HG03469 (cell line): ENCODE measurements around the gene FGD2.
"Not testable (repeated sequence)": the region's sequence is repeated elsewhere in the genome, so short reads cannot be mapped to it uniquely, and the experiment has no call there.

ENCODE experiments used
- ATAC-seq: cut with Tn5 transposase; IDR thresholded peaks from one replicate; pipeline ENCODE4 v1.9.1; 2021; ENCODE audit warnings: mild to moderate bottlenecking, moderate library complexity, moderate number of reproducible peaks; ENCODE audit not compliant: unreplicated experiment

The FGD2 gene

GRCh38 chr6:37038292-37039198 is 33.1 kb downstream of the FGD2 start:
- no peak for ATAC-seq

- ATAC-seq: no peak
Observed at GRCh38 chr6:37039958-37040357, 34.5 kb downstream of the FGD2 start.

DNA sequence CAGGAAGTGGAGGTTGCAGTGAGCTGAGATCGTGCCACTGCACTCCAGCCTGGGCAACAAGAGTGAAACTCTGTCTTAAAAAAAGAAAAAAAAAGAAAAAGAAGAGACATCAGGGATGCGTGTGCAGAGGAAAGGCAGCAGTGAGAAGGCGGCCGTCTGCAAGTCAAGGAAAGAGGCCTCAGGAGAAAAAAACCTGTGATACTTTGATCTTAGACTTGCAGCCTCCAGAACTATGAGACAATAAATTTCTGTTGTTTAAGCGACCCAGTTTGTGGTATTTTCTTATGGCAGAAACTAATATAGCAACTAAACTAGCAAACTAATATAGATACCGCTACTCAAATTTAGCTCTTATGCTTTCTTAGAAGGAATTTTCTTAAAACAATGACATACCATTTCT is 36.1 kb downstream of the FGD2 start:
- no peak for ATAC-seq

DNA sequence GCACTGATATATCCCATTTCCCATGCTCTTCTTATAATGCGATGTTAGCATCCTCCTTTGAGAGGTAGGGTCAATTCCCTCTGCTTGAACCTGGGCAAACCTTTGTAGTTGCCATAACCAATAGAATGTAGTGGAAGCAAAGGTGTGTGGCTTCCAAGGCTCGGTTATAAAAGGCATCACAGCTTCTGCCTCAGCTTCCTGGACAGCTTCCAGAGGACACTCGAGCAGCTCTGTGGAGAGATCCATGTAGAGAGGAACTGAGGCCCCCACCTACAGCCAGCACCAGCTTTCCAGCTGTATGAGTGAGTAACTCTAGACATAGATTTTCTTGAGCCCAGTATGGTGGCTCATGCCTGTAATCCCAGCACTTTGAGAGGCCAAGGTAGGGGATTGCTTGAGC is 36.7 kb downstream of the FGD2 start:
- ATAC-seq: no peak

DNA sequence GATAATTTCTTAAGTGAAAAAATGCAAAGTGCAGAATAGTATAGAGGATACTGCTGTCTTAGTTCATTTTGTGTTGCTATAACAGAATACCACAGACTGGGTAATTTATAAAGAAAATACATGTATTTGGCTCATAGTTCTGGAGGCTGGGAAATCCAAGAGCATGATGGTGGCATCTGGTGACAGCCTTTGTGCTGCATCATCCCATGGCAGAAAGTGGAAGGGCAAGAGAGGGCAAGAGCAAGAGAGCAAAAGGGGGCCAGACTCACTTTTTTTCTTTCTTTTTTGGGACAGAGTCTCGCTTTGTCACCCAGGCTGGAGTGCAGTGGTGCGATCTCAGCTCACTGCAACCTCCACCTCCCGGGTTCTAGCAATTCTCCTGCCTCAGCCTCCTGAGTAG is 37.6 kb downstream of the FGD2 start:
- not testable (repeated sequence) for ATAC-seq

DNA sequence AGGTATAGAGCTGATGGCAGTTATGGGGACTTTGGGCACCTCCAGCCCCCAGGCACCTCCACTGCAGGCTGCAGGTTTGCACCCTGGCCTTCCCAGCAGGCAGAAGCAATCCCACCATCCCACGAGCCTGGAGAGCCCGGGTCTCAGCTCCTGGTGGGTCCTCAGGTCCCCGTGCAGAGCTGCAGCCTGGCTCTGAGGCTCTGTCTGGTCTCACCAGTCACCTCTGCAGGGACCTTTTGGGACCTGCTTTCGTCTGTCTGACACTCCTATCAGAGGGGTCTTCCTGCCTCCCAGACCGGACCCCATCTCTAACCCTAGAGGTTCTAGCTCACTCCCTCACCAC is 41.9 kb downstream of the FGD2 start:
- no peak for ATAC-seq

DNA sequence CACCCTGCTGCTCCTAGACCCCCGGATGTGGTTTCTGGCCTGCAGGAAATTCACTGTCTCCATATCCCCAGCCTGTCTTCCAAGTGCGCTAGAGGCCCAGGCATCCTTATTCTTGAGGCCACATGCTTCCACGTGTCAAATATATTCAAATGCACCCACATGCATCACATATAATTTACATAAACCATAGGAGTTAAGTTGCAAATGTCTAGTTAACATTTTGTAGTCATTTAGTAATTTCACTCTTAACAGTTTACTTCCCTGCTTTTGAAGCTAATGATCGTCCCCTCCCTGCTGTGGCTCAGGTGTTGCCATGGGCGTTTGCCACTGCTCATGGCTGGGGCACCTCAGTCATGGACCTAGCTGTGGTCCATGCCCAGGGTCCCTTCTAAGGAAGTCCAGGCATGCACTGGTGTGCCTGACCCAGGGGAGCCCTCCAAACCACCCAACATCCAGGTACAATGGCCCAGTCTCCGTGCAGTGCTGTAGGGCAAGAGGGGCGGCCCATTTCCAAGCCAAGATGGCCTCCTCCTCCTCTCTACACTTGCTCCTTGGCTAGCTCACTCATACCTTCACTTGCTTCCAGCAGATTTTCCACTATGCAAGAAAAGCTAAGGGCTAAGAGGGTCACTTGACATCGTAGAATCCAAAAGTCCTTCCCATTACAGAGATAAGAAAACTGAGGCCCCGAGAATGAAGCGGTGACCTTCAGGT is 42.4 kb downstream of the FGD2 start:
- no peak for ATAC-seq

GRCh38 chr6:37048403-37048850 is 43.0 kb downstream of the FGD2 start:
- ATAC-seq: no peak

DNA sequence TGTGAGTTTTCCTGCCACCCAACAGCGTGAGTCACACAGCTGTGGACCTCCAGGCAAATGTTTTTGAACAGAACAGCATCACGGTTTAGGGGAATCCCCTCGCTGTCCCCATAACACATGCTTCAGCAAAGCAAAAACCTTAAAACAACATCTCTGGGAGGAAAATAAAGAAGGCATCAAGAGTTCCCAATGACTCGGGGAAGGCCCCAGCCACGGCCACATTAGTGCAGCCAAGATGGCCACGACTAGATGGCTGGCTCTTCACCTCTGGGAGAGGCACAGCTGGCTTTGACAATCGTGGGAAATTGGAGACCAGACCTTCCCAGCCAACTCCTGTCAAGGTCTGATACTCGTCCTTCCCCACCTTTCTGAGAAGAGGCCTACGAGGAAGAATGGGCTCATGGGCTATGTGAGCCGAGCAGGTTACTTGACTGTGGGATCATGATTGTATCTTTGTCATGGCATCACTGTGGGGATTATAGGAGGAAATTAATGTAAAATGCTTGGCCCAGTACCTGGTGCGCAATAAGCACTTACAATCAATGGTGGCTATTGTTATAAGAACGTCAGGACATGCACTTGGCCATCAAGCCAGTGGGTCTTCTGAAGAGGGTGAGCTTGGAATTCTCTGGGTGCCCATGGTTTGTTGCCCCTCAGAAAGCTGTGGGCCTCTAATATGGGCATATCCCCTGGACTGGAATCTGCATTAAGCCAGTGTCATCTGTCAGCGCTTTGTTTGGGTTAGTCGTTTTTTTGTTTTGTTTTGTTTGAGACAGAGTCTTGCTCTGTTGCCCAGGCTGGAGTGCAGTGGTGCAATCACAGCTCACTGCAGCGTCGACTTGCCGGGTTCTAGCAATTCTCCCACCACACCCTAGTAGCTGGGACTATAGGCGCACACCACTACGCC is 43.6 kb downstream of the FGD2 start:
- ATAC-seq: no peak

DNA sequence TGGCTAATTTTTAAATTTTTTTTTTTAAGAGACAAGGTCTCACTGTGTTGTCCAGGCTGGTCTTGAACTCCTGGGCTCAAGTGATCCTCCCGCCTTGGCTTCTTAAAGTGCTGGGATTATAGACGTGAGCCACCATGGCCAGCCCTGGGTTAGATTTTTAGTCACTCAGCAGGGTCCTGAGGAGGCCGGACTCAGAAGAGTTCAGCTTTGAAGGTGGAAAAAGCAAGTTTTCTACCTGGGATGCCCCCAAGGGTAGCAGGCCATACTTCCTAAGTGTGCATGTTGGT is 44.2 kb downstream of the FGD2 start:
- no peak for ATAC-seq

GRCh38 chr6:37050045-37050853 is 44.8 kb downstream of the FGD2 start:
- no peak for ATAC-seq

GRCh38 chr6:37050854-37051137 is 45.3 kb downstream of the FGD2 start:
- no peak for ATAC-seq

DNA sequence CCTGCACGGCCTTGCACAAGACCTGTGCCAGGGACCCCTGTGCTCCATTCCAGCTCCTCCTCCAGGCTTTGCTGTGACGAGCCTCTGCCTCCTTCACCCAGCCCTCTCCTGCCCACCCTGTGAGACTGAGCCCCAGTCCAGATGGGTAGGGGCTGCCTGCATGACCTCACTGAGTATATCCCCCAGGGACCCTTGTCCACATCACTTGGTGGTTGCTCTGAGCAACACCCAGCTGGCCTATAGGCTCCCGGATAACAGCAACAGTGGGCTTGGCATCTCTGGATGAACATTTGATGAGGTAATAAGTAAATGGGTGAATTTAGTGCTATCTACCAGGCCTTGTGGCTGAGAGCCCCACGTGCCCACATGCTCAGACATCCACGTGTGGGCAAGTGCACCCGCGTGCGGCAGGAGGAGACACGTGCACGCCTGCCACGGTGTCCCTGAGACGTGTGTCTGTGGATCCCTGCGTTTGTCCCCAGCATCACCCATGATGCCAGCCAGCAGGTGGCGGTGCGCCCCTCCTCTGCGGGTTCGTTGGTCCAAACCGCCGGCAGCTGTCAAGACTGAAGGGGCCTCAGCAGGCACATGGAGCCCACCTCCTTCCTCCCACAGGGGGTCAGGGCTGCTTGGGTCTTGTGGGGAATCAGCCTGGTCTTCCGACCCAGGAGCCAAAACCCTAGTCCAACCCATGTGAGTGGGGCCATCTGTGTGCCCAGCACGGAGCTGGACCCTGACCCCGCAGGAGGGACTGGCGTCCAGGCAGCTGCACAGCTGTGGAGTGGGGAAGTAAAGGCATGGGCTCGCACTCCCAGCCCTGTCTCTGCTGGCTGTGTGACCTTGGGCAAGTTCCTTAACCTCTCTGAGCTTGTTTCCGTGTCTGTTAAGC is 45.9 kb downstream of the FGD2 start:
- no peak for ATAC-seq

- ATAC-seq: no peak
Observed at GRCh38 chr6:37052027-37052628, 46.7 kb downstream of the FGD2 start.

DNA sequence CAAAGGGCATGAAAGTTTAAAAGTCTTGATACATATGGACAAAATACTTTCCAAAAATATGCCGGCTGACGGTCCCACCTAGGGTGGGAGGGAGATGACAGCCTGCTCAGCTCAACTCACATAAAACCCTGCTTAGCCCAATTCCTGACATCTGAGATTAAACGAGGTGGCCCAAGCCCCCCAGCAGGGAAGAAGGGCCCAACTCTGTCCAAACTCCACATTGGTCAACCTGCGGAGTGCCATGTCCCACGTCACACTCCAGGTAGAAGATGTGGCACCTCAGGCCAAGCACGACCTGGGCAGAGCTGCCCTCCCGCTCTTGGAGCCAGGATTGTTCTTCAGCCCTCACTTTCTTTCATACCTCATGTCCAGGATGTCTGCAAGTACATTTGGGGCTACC is 48.2 kb downstream of the FGD2 start:
- ATAC-seq: no peak

DNA sequence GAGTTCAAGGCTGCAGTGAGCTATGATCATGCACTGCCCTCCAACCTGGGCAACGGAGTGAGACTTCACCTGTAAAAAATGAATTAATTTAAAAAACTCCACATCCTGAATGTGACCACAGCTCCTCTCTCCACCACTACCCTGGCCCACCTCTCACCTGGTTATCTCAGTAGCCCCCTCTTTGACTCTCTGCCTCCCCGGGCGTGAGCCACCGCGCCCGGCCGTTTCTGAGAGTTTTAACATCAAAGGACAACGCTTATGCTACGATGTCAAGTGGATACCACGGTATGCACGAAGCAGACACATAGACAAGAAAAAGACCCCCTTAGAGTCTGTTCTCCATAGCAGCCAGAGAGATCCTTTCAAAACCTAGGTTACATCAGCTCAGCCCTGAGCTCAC is 48.7 kb downstream of the FGD2 start:
- ATAC-seq: no peak

- ATAC-seq: no peak
Observed at GRCh38 chr6:37054580-37054979, 49.1 kb downstream of the FGD2 start.

- ATAC-seq: no peak
Observed at GRCh38 chr6:37056112-37056403, 50.6 kb downstream of the FGD2 start.

- ATAC-seq: no peak
Observed at GRCh38 chr6:37056439-37057127, 51.1 kb downstream of the FGD2 start.
